Muscle layer of colon (tissue), 2 donors: ENCODE data around the gene RPTOR.

Source experiments
- H3K27ac ChIP-seq: one replicate; pipeline ENCODE4 v1.7.0; 2013; ENCODE audit warnings: low read depth, mild to moderate bottlenecking, low read length, moderate library complexity
- H3K27me3 ChIP-seq, 2 donors: one replicate each; pipeline ENCODE4 v1.7.0; 2013; ENCODE audit warnings: low read length in 2 of 2, mild to moderate bottlenecking in 2 of 2; ENCODE audit not compliant: insufficient read depth in 2 of 2, control insufficient read depth in 1 of 2
- H3K36me3 ChIP-seq: one replicate; pipeline ENCODE4 v1.7.0; 2013; ENCODE audit warnings: mild to moderate bottlenecking, low read length; ENCODE audit not compliant: insufficient read depth
- H3K4me1 ChIP-seq: one replicate; pipeline ENCODE4 v1.7.0; 2013; ENCODE audit warnings: mild to moderate bottlenecking, low read length; ENCODE audit not compliant: insufficient read depth
- H3K4me3 ChIP-seq, 2 donors: one replicate each; pipeline ENCODE4 v1.7.0; 2013; ENCODE audit warnings: low read length in 2 of 2, low read depth in 1 of 2, mild to moderate bottlenecking in 1 of 2, moderate library complexity in 1 of 2
- H3K9ac ChIP-seq: one replicate; pipeline ENCODE4 v1.7.0; 2013; ENCODE audit warnings: low read length
- H3K9me3 ChIP-seq: one replicate; pipeline ENCODE4 v1.7.0; 2013; ENCODE audit warnings: mild to moderate bottlenecking, low read length
- donor health status: abdominal sarcoma.
- donor health status: Adenocarcinoma of cecum.

RPTOR gene

GRCh38 chr17:80890921-80891396 is 346.3 kb downstream of the RPTOR start:
- Histone ChIP-seq H3K9ac (no peak overlapping the region), H3K9me3 (no peaks in the 10 kb centered on the region), H3K27ac (no peak overlapping the region), H3K27me3 (no peaks in the 10 kb centered on the region), H3K4me3 (no peak overlapping the region), H3K36me3 (peaks cover 27% of the 10 kb centered on the region), H3K4me1 (peaks cover 7% of the 10 kb centered on the region)

GRCh38 chr17:80891397-80892018 is 346.9 kb downstream of the RPTOR start:
- peak overlapping the region; percentile 23 for H3K27ac ChIP-seq
- no peak overlapping the region for H3K4me3 ChIP-seq
- H3K4me1 ChIP-seq, result peaks cover 7% of the 10 kb centered on the region
- H3K36me3 ChIP-seq, result peaks cover 27% of the 10 kb centered on the region
- H3K27me3 ChIP-seq, result no peaks in the 10 kb centered on the region
- H3K9ac ChIP-seq, result no peak overlapping the region
- no peaks in the 10 kb centered on the region for H3K9me3 ChIP-seq

GRCh38 chr17:80892019-80892855 is 347.6 kb downstream of the RPTOR start:
- Histone ChIP-seq H3K36me3 (peaks cover 27% of the 10 kb centered on the region), H3K4me1 (peaks cover 7% of the 10 kb centered on the region), H3K9ac (no peak overlapping the region), H3K4me3 (no peak overlapping the region), H3K9me3 (no peaks in the 10 kb centered on the region), H3K27ac (peak overlapping the region; percentile 23), H3K27me3 (no peaks in the 10 kb centered on the region)

GRCh38 chr17:80892900-80893603 is 348.4 kb downstream of the RPTOR start:
- H3K27me3 ChIP-seq, result no peaks in the 10 kb centered on the region
- no peak overlapping the region for H3K9ac ChIP-seq
- peaks cover 7% of the 10 kb centered on the region for H3K4me1 ChIP-seq
- no peak overlapping the region for H3K4me3 ChIP-seq
- H3K36me3 ChIP-seq, result peaks cover 27% of the 10 kb centered on the region
- H3K9me3 ChIP-seq, result no peaks in the 10 kb centered on the region
- H3K27ac ChIP-seq, result no peak overlapping the region

- Histone ChIP-seq H3K4me3 (no peak overlapping the region), H3K36me3 (peaks cover 27% of the 10 kb centered on the region), H3K4me1 (peaks cover 7% of the 10 kb centered on the region), H3K27me3 (no peaks in the 10 kb centered on the region), H3K27ac (no peak overlapping the region), H3K9ac (no peak overlapping the region), H3K9me3 (no peaks in the 10 kb centered on the region)
Observed at GRCh38 chr17:80893604-80894438, 349.2 kb downstream of the RPTOR start.

- no peak overlapping the region for H3K4me3 ChIP-seq
- no peak overlapping the region for H3K9ac ChIP-seq
- H3K27me3 ChIP-seq, result no peaks in the 10 kb centered on the region
- peaks cover 25% of the 10 kb centered on the region for H3K36me3 ChIP-seq
- peaks cover 7% of the 10 kb centered on the region for H3K4me1 ChIP-seq
- H3K9me3 ChIP-seq, result no peaks in the 10 kb centered on the region
- no peak overlapping the region for H3K27ac ChIP-seq
Observed at GRCh38 chr17:80894439-80894721, 349.7 kb downstream of the RPTOR start.

GRCh38 chr17:80894726-80895125 is 350.1 kb downstream of the RPTOR start:
- H3K36me3 ChIP-seq, result peaks cover 22% of the 10 kb centered on the region
- H3K9ac ChIP-seq, result no peak overlapping the region
- H3K27ac ChIP-seq, result no peak overlapping the region
- no peaks in the 10 kb centered on the region for H3K9me3 ChIP-seq
- no peak overlapping the region for H3K4me3 ChIP-seq
- peaks cover 7% of the 10 kb centered on the region for H3K4me1 ChIP-seq
- H3K27me3 ChIP-seq, result no peaks in the 10 kb centered on the region

GRCh38 chr17:80895366-80895765 is 350.7 kb downstream of the RPTOR start:
- H3K27me3 ChIP-seq, result no peaks in the 10 kb centered on the region
- no peak overlapping the region for H3K9ac ChIP-seq
- H3K4me3 ChIP-seq, result no peak overlapping the region
- H3K36me3 ChIP-seq, result peaks cover 22% of the 10 kb centered on the region
- H3K27ac ChIP-seq, result no peak overlapping the region
- H3K9me3 ChIP-seq, result no peaks in the 10 kb centered on the region
- H3K4me1 ChIP-seq, result peaks cover 7% of the 10 kb centered on the region

GRCh38 chr17:80898716-80899115 is 354.1 kb downstream of the RPTOR start:
- Histone ChIP-seq H3K36me3 (peaks cover 14% of the 10 kb centered on the region), H3K9ac (no peak overlapping the region), H3K27ac (no peak overlapping the region), H3K27me3 (no peaks in the 10 kb centered on the region), H3K4me3 (no peak overlapping the region), H3K4me1 (no peaks in the 10 kb centered on the region), H3K9me3 (no peaks in the 10 kb centered on the region)

- Histone ChIP-seq H3K9ac (no peak overlapping the region), H3K27me3 (no peaks in the 10 kb centered on the region), H3K36me3 (peaks cover 6% of the 10 kb centered on the region), H3K9me3 (no peaks in the 10 kb centered on the region), H3K4me1 (no peaks in the 10 kb centered on the region), H3K27ac (no peak overlapping the region), H3K4me3 (no peak overlapping the region)
Observed at GRCh38 chr17:80899402-80900268, 355.0 kb downstream of the RPTOR start.
